CD4-positive, alpha-beta T cell treated with Interleukin-12 subunit alpha and Interleukin-12 subunit beta, for 1 hour (primary cell): ENCODE data around the gene PUS1.

Experiments
- DNase-seq: peaks from one replicate; pipeline ENCODE4 v3.0.0-alpha.2; 2020

Gene PUS1

DNA sequence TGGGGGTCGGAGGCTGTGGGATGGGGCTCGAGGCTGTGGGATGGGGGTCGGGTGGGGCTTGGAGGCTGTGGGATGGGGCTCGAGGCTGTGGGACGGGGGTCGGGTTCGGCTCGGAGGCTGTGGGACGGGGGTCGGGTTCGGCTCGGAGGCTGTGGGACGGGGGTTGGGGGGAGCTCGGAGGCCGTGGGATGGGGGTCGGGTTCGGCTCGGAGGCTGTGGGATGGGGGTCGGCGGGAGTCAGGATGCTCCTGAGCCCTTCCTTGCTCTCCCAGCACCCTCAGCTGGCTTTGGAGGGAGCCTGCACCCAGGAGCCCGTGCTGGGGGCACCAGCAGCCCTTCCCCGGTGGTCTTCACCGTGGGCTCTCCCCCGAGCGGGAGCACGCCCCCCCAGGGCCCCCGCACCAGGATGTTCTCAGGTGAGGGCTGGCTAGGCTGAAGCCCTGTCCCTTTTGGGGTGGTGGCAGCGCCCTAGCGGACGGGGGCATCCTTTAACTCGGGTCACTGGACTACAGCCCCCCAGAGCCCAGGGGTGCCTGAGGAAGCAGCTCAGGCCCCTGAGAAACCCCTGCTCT lies 11.9 kb upstream of the PUS1 start:
- no peak for DNase-seq

DNA sequence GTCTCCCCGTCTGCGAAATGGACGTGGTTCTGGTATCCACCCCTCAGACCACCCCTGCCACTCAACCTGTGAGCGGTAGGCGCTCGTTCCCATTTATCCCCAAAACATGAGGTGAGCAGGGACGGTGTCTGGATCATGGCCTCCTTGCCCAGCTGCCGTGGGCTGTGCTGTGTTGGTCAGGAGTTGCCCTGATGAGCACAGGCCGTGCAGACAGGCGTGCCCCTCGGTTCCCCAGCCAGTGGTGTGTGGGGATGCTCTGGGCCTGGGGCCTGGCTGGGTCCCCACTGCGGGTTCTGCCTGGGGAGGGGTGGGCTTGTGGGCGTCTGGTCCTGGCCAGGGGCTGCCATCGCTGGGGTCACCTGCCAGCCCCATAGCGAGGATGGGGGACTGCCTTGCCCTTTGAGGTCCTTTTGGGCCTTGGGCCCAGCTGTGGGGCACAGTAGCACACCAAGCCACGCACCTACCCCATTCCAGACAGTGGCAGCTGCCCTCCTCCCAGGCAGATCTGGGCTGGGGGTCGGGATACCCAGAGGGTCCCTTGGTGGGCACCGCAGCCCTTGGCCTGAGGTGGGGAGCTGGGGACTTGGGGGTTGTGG lies 11.3 kb upstream of the PUS1 start:
- no peak for DNase-seq

GRCh38 chr12:131918311-131919050 lies 10.6 kb upstream of the PUS1 start:
- DNase-seq: no peak

GRCh38 chr12:131919051-131919347 lies 10.1 kb upstream of the PUS1 start:
- no peak for DNase-seq

DNA sequence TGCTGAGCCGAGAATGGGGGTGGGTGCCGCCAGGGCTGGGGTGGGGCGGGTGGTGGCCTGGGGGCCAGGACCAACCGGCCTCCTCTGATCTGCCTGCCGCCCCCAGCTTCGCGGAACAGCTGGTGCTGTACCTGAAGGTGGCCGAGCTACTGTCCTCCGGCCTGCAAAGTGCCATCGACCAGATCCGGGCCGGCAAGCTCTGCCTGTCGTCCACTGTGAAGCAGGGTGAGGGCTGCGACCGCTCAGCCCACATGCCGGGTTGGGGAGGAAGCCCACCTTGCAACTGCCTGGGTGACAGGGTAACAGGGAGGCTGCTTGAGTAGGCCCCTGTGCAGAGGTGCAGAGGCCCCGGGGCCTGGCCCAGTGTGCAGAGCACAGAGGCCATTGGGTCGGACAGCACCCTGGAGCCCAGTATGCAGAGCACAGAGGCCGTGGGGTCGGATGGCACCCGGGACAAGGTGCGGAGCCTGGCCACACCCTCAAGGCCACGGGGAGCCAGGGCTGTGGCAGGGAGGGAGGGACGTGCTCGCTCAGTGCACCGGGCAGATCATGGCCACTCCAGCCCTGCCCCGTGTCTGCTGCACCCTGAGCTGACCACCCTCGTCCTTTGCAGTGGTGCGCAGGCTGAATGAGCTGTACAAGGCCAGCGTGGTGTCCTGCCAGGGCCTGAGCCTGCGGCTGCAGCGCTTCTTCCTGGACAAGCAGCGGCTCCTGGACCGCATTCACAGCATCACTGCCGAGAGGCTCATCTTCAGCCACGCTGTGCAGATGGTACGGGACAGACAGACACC lies 9.5 kb upstream of the PUS1 start:
- no peak for DNase-seq

GRCh38 chr12:131920157-131920508 lies 8.9 kb upstream of the PUS1 start:
- DNase-seq: no peak

- no peak for DNase-seq
These were observed 7.9 kb upstream of the PUS1 start for GRCh38 chr12:131920902-131921840.

GRCh38 chr12:131921866-131922769 lies 7.0 kb upstream of the PUS1 start:
- no peak for DNase-seq

GRCh38 chr12:131922772-131923171 lies 6.3 kb upstream of the PUS1 start:
- no peak for DNase-seq

- DNase-seq: no peak
These were observed 5.8 kb upstream of the PUS1 start for GRCh38 chr12:131923260-131923659.

DNA sequence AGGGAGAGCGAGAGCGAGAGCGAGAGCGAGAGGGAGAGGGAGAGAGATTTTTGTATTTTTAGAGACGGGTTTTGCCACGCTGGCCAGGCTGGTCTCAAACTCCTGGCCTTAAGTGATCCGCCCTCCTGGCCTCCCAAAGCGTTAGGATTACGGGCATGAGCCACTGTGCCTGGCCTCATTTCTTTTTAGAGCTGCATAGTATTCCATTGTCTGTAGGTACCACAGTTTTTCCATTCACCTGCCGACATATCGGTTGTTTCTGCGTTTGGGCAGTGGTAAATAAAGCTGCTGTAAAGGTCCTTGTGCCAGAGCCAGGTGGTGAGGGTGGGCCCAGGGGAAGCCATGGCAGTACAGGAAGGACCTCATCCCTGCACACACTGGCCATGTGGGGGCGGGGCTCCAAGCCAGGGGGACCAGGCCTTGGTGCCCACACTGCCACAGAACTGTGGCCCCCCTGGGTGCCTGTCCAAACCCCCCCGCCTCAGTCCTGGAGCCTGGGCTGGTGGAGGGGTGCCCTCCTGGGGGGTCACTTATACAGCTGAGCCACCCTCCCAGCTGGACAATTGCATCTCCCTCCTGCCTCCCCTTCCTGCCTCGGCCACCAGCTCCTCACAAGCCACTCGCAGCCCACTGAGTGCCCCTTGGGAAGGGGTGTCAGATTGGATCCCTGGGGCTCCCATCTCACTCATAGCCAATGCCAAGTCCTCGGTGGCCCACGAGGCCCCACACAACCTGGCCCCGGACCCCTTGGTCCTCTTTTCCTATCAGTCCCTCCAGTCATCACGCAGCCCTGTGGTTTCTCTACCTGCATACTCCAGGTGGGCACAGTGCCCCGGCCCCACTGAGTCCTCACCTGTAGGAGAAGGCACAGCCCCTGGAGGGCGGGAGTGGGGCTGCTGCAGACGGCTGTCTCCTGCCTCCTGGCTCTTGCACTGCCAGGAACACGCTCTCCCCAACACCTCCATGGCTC lies 1.7 kb upstream of the PUS1 start:
- DNase-seq: no peak

DNA sequence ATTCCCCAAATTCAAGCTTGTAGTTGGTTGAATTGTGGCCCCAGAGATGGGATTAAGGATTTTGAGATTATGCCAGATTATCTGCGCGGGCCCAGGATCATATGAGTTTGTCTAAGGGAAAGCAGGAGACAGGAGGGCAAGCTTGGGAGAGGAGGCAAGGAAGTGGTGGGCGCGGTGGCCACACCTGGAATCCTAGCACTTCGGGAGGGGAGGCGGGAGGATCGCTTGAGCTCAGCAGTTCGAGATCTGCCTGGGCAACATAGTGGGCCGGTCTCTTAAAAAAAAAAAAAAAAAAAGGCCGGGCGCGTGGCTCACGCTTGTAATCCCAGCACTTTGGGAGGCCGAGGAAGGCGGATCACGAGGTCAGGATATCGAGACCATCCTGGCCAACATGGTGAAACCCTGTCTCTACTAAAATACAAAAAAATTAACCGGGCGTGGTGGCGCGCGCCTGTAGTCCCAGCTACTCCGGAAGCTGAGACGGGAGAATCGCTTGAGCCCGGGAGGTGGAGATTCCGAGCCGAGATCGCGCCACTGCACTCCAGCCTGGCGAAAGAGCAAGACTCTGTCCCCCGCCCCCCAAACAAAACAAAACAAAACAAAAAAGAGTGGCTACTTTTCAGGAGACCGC lies 881 bp upstream of the PUS1 start:
- no peak for DNase-seq

DNA sequence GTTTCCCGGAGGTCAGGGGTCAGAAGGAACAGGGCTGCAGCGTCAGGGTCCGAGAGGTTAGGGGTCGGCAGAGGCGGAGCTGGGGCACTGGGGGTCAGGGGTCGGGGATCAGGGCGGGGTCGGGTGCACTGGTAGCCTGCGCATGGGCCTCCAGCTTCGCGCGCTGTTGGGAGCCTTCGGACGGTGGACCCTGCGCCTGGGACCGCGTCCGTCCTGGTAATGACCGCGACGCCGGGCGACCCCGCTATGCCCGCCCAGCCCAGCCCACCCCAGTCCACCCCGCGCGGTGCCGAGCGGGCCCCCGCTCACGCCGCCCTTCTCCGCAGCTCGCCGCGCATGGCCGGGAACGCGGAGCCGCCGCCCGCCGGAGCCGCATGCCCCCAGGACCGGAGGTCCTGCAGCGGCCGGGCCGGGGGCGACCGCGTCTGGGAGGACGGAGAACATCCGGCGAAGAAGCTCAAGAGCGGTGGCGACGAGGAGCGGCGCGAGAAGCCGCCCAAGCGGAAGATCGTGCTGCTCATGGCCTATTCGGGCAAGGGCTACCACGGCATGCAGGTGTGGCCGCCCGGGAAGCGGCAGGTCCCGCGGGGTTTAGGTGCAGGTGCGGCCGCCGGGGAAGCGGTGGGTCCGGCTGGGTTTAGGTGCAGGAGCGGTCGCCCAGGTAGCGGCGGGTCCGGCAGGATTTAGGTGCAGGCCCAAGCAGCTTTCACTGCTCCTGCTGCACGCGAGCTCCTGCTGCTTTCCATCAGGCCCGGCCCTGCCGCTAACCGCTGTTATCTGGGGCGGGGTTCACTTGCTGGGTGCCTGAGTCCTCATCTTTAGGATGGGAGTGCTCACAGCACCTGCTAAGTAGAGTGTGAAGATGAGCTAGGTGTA lies 743 bp downstream of the PUS1 start:
- peak; percentile 25 for DNase-seq

DNA sequence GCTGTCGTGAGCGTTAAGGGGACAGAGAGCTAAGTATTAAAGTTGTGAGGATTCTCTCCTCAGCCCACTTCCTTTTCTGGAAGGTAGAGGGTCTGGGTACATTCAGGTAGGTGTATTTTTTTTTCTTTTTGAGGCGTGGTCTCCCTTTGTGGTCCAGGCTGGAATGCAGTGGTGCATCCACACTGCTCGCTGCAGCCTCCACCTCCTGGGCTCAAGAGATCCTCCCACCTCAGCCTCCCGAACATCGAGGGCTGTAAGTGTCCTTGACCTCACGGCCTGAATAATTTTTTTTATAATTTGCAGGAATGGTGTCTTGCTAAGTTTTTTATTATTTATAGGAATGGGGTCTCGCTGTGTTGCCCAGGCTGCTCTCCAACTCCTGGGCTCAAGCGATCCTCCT lies 1.4 kb downstream of the PUS1 start:
- no peak for DNase-seq

GRCh38 chr12:131933387-131933786 lies 4.3 kb downstream of the PUS1 start:
- no peak for DNase-seq

GRCh38 chr12:131934535-131934934 lies 5.5 kb downstream of the PUS1 start:
- DNase-seq: no peak

DNA sequence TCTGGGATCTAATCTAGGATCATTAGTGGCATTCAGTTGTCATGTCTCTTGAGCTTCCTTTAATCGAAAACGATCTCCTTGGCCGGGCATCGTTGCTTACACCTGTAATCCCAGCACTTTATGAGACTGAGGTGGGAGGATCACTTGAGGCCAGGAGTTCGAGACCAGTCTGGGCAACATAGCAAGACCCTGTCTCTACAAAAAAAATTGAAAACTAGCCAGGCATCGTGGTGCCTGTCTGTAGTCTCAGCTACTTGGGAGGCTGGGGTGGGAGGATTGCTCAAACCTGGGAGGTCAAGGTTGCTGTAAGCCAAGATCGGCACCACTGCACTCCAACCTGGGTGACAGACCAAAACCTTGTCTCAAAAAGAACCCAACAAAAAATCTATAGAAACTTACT lies 9.0 kb downstream of the PUS1 start:
- no peak for DNase-seq

GRCh38 chr12:131939007-131939406 lies 9.9 kb downstream of the PUS1 start:
- no peak for DNase-seq

- DNase-seq: no peak
These were observed 11.1 kb downstream of the PUS1 start for GRCh38 chr12:131940141-131940547.
